SU-DHL-6 (cell line): Measurements from ENCODE around the gene AP5B1.

ENCODE experiments used
- H2AFZ ChIP-seq: fragments of 200-600 bp; sonication (generic); 2 replicates; pipeline ENCODE4 v1.6.1; 2014; ENCODE audit warnings: low read depth, mild to moderate bottlenecking, moderate library complexity, mixed read lengths, antibody characterized with exemption, low read length; ENCODE audit not compliant: severe bottlenecking
- H3F3A ChIP-seq: fragments of 200-600 bp; shearing (Covaris generic); 2 replicates; pipeline ENCODE4 v1.6.0; 2016; ENCODE audit warnings: antibody characterized with exemption, mild to moderate bottlenecking; ENCODE audit not compliant: insufficient read depth
- H3K27ac ChIP-seq: fragments of 200-600 bp; sonication (generic); 2 replicates; pipeline ENCODE4 v1.5.1; 2016; ENCODE audit warnings: low read depth, mild to moderate bottlenecking, low read length, moderate library complexity, mixed read lengths
- H3K27me3 ChIP-seq: fragments of 200-600 bp; sonication (generic), shearing (Covaris generic); 2 replicates; pipeline ENCODE4 v1.6.0; 2014; ENCODE audit warnings: mild to moderate bottlenecking, low read length
- H3K36me3 ChIP-seq: fragments of 200-600 bp; sonication (generic); 2 replicates; pipeline ENCODE4 v1.6.1; 2014; ENCODE audit warnings: mild to moderate bottlenecking, low read length, mixed read lengths
- H3K4me2 ChIP-seq: fragments of 300-600, 200-600 bp; shearing (Covaris generic), sonication (generic); 2 replicates; pipeline ENCODE4 v1.6.0; 2014; ENCODE audit warnings: low read length, low read depth, mild to moderate bottlenecking; ENCODE audit not compliant: poor library complexity, severe bottlenecking
- H3K4me3 ChIP-seq: fragments of 200-600 bp; sonication (generic); 2 replicates; pipeline ENCODE4 v1.5.1; 2014; ENCODE audit warnings: antibody characterized with exemption, low read length, mild to moderate bottlenecking, mixed read lengths; ENCODE audit not compliant: insufficient read depth, poor library complexity, severe bottlenecking
- H3K79me2 ChIP-seq: fragments of 200-600 bp; sonication (generic); 2 replicates; pipeline ENCODE4 v1.6.1; 2014; ENCODE audit warnings: mild to moderate bottlenecking, low read length, moderate library complexity; ENCODE audit not compliant: insufficient read depth
- H3K9ac ChIP-seq: fragments of 200-600 bp; sonication (generic); 2 replicates; pipeline ENCODE4 v1.7.0; 2014; ENCODE audit warnings: mild to moderate bottlenecking, low read length
- H3K9me2 ChIP-seq: fragments of 200-600 bp; sonication (generic); replicated peaks from 2 replicates; pipeline ENCODE4 v1.6.1; 2014; ENCODE audit warnings: low read length; ENCODE audit not compliant: insufficient read depth
- H3K9me3 ChIP-seq: fragments of 200-600 bp; sonication (generic); 2 replicates; pipeline ENCODE4 v1.6.1; 2014; ENCODE audit warnings: low read length, mixed read lengths; ENCODE audit not compliant: insufficient read depth
- H4K20me1 ChIP-seq: fragments of 200-600 bp; sonication (generic); 2 replicates; pipeline ENCODE4 v1.6.1; 2014; ENCODE audit warnings: low read depth, mild to moderate bottlenecking, antibody characterized with exemption, low read length, moderate library complexity, mixed read lengths
- CTCF ChIP-seq: fragments of 200-600 bp; sonication (generic); IDR thresholded peaks from one replicate; pipeline ENCODE4 v1.5.1; 2017; ENCODE audit warnings: antibody characterized with exemption, mild to moderate bottlenecking, low read length, moderate library complexity; ENCODE audit not compliant: insufficient read depth, poor library complexity, severe bottlenecking
- EZH2phosphoT487 ChIP-seq: fragments of 200-600 bp; sonication (generic), shearing (Covaris generic); conservative IDR thresholded peaks from 2 replicates; pipeline ENCODE4 v1.6.1; 2018; ENCODE audit warnings: mild to moderate bottlenecking, antibody characterized with exemption, low read length, moderate library complexity, mixed read lengths

Gene AP5B1

GRCh38 chr11:65787649-65788622, 7.2 kb upstream of the AP5B1 start:
- TF ChIP-seq CTCF (no peak), EZH2phosphoT487 (no peak)
- Histone ChIP-seq H4K20me1 (no peaks in the 10 kb centered on the region), H3K27me3 (no peaks in the 10 kb centered on the region), H3K27ac (no peak overlapping the region), H3K9ac (no peak overlapping the region), H3K9me3 (no peaks in the 10 kb centered on the region), H3K36me3 (no peaks in the 10 kb centered on the region), H3K79me2 (no peaks in the 10 kb centered on the region), H3K4me3 (no peak overlapping the region), H3K9me2 (no peaks in the 10 kb centered on the region), H3F3A (no peaks in the 10 kb centered on the region), H3K4me2 (no peak overlapping the region), H2AFZ (no peak overlapping the region)

GRCh38 chr11:65786786-65787636, 6.2 kb upstream of the AP5B1 start, which contains the start of gene OVOL1:
Gene OVOL1, plus strand, starts transcription at chr11:65787063. Its CDS starts 311 bp downstream, at chr11:65787374.
- no peak within 1 kb of the TSS for H3K27ac ChIP-seq
- no peak within 1 kb of the TSS for H3K4me3 ChIP-seq
- H2AFZ ChIP-seq = no peak within 1 kb of the TSS
- H4K20me1 ChIP-seq = no peaks in the 10 kb centered on the region
- TF ChIP-seq EZH2phosphoT487 = no peak
- TF ChIP-seq CTCF = no peak
- no peaks in the 10 kb centered on the region for H3K27me3 ChIP-seq
- H3K36me3 ChIP-seq = no peaks in the 10 kb centered on the region
- H3K4me2 ChIP-seq = no peak within 1 kb of the TSS
- no peaks in the 10 kb centered on the region for H3K9me3 ChIP-seq
- H3K9ac ChIP-seq = no peak within 1 kb of the TSS
- no peaks in the 10 kb centered on the region for H3K79me2 ChIP-seq
- H3K9me2 ChIP-seq = no peaks in the 10 kb centered on the region
- no peaks in the 10 kb centered on the region for H3F3A ChIP-seq

- Histone ChIP-seq H3K9me3 (no peaks in the 10 kb centered on the region), H3K79me2 (no peaks in the 10 kb centered on the region), H3K4me3 (no peak overlapping the region), H3K27ac (no peak overlapping the region), H3K36me3 (no peaks in the 10 kb centered on the region), H3K27me3 (no peaks in the 10 kb centered on the region), H4K20me1 (no peaks in the 10 kb centered on the region), H2AFZ (no peak overlapping the region), H3K9me2 (no peaks in the 10 kb centered on the region), H3F3A (no peaks in the 10 kb centered on the region), H3K9ac (no peak overlapping the region), H3K4me2 (no peak overlapping the region)
- TF ChIP-seq EZH2phosphoT487 = no peak
- TF ChIP-seq CTCF = no peak
Observed at GRCh38 chr11:65786008-65786785, 5.4 kb upstream of the AP5B1 start.
